K562 (cell line): ENCODE results near the gene ZNF557. TPM values are rescaled to one million over a fixed set of nuclear protein-coding genes. Genes with fewer than 3 reads are reported as not detected.
"Not testable (repeated sequence)": the region's sequence is repeated elsewhere in the genome, so short reads cannot be mapped to it uniquely, and the experiment has no call there.

ENCODE experiments used
- ATAC-seq: fragments of 200-7000 bp; cut with Tn5 transposase; 3 replicates; pipeline ENCODE4 v1.9.1; 2020; ENCODE audit warnings: moderate library complexity
- BruUV-seq: library from RNA; stranded (reverse); fragments of 400-500 nt; replicated peaks from 2 replicates; lab custom pipeline; 2021; lab: Mats Ljungman, UMichigan
- CTCF ChIA-PET: fragments of 300-600 bp; formaldehyde crosslinking; extraction: SDS; loops from one replicate; lab custom pipeline; 2021; ENCODE audit warnings: low intra/inter-chr PET ratio; lab: Yijun Ruan, JAX
- POLR2A ChIA-PET: fragments of 300-600, 350-650 bp; sonication (Branson Sonifier 250); formaldehyde crosslinking; extraction: SDS; loops from one replicate; lab custom pipeline; 2021; ENCODE audit warnings: antibody characterized with exemption, inconsistent platforms; lab: Yijun Ruan, JAX
- DNase-seq, 4 experiments: peaks; one replicate each; pipeline versions ENCODE4 v3.0.0 to v3.0.0-alpha.2; 2011 to 2018; ENCODE audit warnings: low spot score in 3 of 4, mixed read lengths in 3 of 4; ENCODE audit errors: extremely low read depth in 1 of 4
- FAIRE-seq: peaks from 2 replicates; lab custom pipeline; 2011; peaks lifted over from hg19 to GRCh38; lab: Jason Lieb, UNC
- H2AFZ ChIP-seq: 2 replicates; pipeline ENCODE4 v1.6.0; 2011; ENCODE audit warnings: low read depth, low read length, control low read depth, inconsistent platforms
- H3K27ac ChIP-seq: fragments of 200-600 bp; 3 replicates; pipeline ENCODE4 v1.8.0; 2011; ENCODE audit warnings: low read depth, mild to moderate bottlenecking, control low read depth, inconsistent platforms, low read length, moderate library complexity, mixed read lengths; ENCODE audit errors: extremely low read depth
- H3K27me3 ChIP-seq, 2 experiments: fragments of 300-600 bp in 1 of 2; 2 replicates in 1 of 2; 3 replicates in 1 of 2; pipeline versions ENCODE4 v1.6.0 to v1.8.0; 2011; ENCODE audit warnings: inconsistent platforms in 2 of 2, low read length in 2 of 2, mild to moderate bottlenecking in 1 of 2, mixed read lengths in 1 of 2, moderate library complexity in 1 of 2; ENCODE audit not compliant: control insufficient read depth in 2 of 2, insufficient read depth in 2 of 2
- H3K36me3 ChIP-seq: fragments of 300-600 bp; 3 replicates; pipeline ENCODE4 v1.8.0; 2011; ENCODE audit warnings: mild to moderate bottlenecking, low read length, inconsistent platforms; ENCODE audit not compliant: control insufficient read depth, insufficient read depth
- H3K4me1 ChIP-seq, 2 experiments: fragments of 200-600 bp in 1 of 2; replicated peaks in 1 of 2; 2 replicates in 1 of 2; 3 replicates in 1 of 2; pipeline versions ENCODE4 v1.5.1 to v1.8.0; 2011; ENCODE audit warnings: inconsistent platforms in 2 of 2, low read length in 2 of 2, mild to moderate bottlenecking in 1 of 2, mixed read lengths in 1 of 2, moderate library complexity in 1 of 2; ENCODE audit not compliant: control insufficient read depth in 2 of 2, insufficient read depth in 2 of 2
- H3K4me2 ChIP-seq: 2 replicates; pipeline ENCODE4 v1.6.1; 2011; ENCODE audit warnings: low read length, control low read depth, inconsistent platforms, mixed read lengths; ENCODE audit not compliant: insufficient read depth
- H3K4me3 ChIP-seq: fragments of 200-600 bp; sonication (generic), shearing (Covaris generic); 2 replicates; pipeline ENCODE4 v1.5.1; 2016; ENCODE audit warnings: control low read depth, inconsistent platforms
- H3K79me2 ChIP-seq: fragments of 200-600 bp; 3 replicates; pipeline ENCODE4 v1.8.0; 2011; ENCODE audit warnings: low read length, inconsistent platforms; ENCODE audit not compliant: control insufficient read depth, insufficient read depth
- H3K9ac ChIP-seq, 2 experiments: 2 replicates each; pipeline versions ENCODE4 v1.6.0 to v1.6.1; 2011; ENCODE audit warnings: low read depth in 2 of 2, low read length in 2 of 2, control low read depth in 1 of 2, inconsistent platforms in 1 of 2, mild to moderate bottlenecking in 1 of 2, mixed read lengths in 1 of 2; ENCODE audit not compliant: insufficient read depth in 1 of 2
- H3K9me1 ChIP-seq: one replicate; pipeline ENCODE4 v1.6.0; 2011; ENCODE audit warnings: inconsistent platforms, mild to moderate bottlenecking, low read length, moderate library complexity; ENCODE audit not compliant: control insufficient read depth, insufficient read depth
- H3K9me3 ChIP-seq: replicated peaks from 2 replicates; pipeline ENCODE4 v1.5.1; 2011; ENCODE audit warnings: low read depth, low read length, inconsistent platforms; ENCODE audit not compliant: control insufficient read depth, insufficient read depth
- H4K20me1 ChIP-seq: replicated peaks from 2 replicates; pipeline ENCODE4 v1.6.1; 2011; ENCODE audit warnings: low read length, inconsistent platforms, mixed read lengths; ENCODE audit not compliant: control insufficient read depth, insufficient read depth
- SLC30A9 ChIP-seq: fragments of 250-450 bp; sonication (Bioruptor Pico); IDR thresholded peaks from 2 replicates; pipeline ENCODE4 v1.8.0; 2022; ENCODE audit warnings: mild to moderate bottlenecking, moderate library complexity
- WGBS: fragments of 100-300 bp; shearing (Covaris generic); methylation state at CpG from one replicate; pipeline ENCODE4 v1.1.6; 2016; ENCODE audit warnings: low coverage, mixed read lengths; ENCODE audit not compliant: insufficient coverage; ENCODE audit errors: missing lambda C conversion rate; 5-methylcytosine and 5-hydroxymethylcytosine counted together
- in situ Hi-C: fragments of 300-500 bp; cut with MboI; formaldehyde crosslinking; loops from 4 replicates; pipeline ENCODE4 v1.15.0; 2018; ENCODE audit warnings: inconsistent platforms, mixed read lengths
- intact Hi-C: fragments of 100-400 bp; cut with micrococcal nuclease; formaldehyde crosslinking; loops from 2 replicates; pipeline ENCODE4 v1.14.2; 2022
- polyA plus RNA-seq, 8 experiments: library from polyadenylated mRNA; depleted of rRNA in 4 of 8; stranded (reverse) in 5 of 8; unstranded in 3 of 8; fragments of >200 nt; fragmentation: Nextera tagmentation in 2 of 8; fragmentation: Illumina TruSeq in 1 of 8; extraction: Ambion mirVana in 2 of 8; extraction: Trizol in 1 of 8; gene quantifications; 2 replicates each; pipeline versions ENCODE4 v1.2.1 to v1.2.3, GENCODE V29; 2011 to 2014; ENCODE audit warnings: inconsistent platforms in 1 of 8, missing spikeins in 1 of 8
- total RNA-seq, 7 experiments: library from RNA; depleted of rRNA in 6 of 7; stranded (reverse); fragments of >200 nt in 6 of 7; fragmentation: Illumina TruSeq in 2 of 7; extraction: Trizol in 2 of 7; gene quantifications; 2 replicates each; pipeline versions ENCODE4 v1.2.1 to v1.2.3, GENCODE V29; 2011 to 2021; ENCODE audit warnings: low replicate concordance in 1 of 7

Gene ZNF557
- total and polyA plus RNA-seq, 9 of the 15 experiments (the other 6 are each of a cell fraction or from before 2014, with no cell fraction given): 2.2 to 6.6 (median 4.4) TPM

DNA sequence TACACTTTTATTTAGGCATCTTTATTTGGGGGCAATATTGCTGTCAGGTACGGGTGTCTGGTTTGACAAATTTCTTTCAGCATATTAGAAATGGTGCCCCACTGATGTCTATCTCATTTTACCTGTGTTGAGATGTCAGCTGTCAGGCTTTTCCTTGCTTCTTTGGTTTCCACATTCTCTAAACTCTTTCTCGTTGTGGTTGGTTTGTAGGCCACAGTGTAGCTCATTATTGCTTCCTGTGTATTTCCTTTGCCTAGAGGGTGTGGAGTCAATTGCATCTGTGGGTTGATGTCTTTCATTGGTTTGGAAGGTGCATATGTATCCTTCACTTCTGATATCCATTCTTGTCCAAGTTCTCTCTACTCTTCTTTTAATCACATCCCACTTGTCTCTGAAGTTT is 9.5 kb upstream of the ZNF557 start:
- intact Hi-C loops, ATAC-seq, DNase-seq, H3K4me2 ChIP-seq, H3K9ac ChIP-seq, H3K79me2 ChIP-seq, BruUV-seq, H3K27me3 ChIP-seq, in situ Hi-C loops, FAIRE-seq, POLR2A ChIA-PET, H3K9me3 ChIP-seq, H3K36me3 ChIP-seq, H3K4me3 ChIP-seq, H3K27ac ChIP-seq, H3K9me1 ChIP-seq, H4K20me1 ChIP-seq, H2AFZ ChIP-seq, CTCF ChIA-PET, H3K4me1 ChIP-seq: not testable (repeated sequence)
- 0% methylated on average over 1 of the region's 2 CpGs for WGBS

DNA sequence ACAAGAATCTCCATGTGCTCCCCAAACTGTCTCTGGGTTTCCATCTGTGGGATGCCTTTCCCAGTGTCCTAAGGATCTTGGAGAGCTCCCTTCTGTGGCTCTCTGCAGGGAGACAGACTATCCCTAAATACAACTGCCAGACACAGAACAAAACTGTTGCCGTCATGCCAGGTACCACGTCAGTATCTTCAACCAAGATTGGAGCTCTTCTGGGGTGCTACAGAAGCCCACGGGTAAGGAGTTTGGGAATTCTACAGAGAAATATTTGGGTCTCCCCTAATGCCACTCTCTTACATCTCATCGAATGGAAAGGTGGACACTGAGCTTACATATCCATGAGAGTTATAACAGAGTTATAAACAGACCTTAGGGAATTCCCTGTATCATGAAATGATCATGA is 6.2 kb upstream of the ZNF557 start:
- in situ Hi-C loops: no loop called here
- Histone ChIP-seq H3K4me1 (no peaks in the 10 kb centered on the region), H3K27ac (no peak overlapping the region), H4K20me1 (no peaks in the 10 kb centered on the region), H3K79me2 (no peaks in the 10 kb centered on the region), H3K4me3 (no peak overlapping the region), H3K4me2 (no peak overlapping the region), H3K9me1 (no peaks in the 10 kb centered on the region), H3K9ac (no peak overlapping the region), H3K27me3 (no peaks in the 10 kb centered on the region), H3K9me3 (no peaks in the 10 kb centered on the region), H2AFZ (no peak overlapping the region), H3K36me3 (no peaks in the 10 kb centered on the region)
- DNase-seq: no peak
- no peak for FAIRE-seq
- BruUV-seq: no TSS peak
- TF ChIP-seq SLC30A9: no peak
- WGBS: 18% methylated on average over 4 of the region's 4 CpGs
- intact Hi-C loops: no loop called here
- CTCF ChIA-PET: no interaction called here
- no peak for ATAC-seq
- POLR2A ChIA-PET: no interaction called here
